Upper lobe of right lung (tissue), 1 donor: ENCODE measurements around the gene CRYGS. TPM values are rescaled to one million over a fixed set of nuclear protein-coding genes. Genes with fewer than 3 reads are reported as not detected.

Experiments used
- ATAC-seq: fragments of 200-7000 bp; cut with Tn5 transposase; one replicate; pipeline ENCODE4 v1.9.1; 2020; ENCODE audit warnings: mild to moderate bottlenecking, moderate library complexity
- DNase-seq: peaks from one replicate; pipeline ENCODE4 v3.0.0-alpha.2; 2020
- H3K27ac ChIP-seq: fragments of 200-600 bp; one replicate; pipeline ENCODE4 v1.8.0; 2022
- H3K27me3 ChIP-seq: fragments of 200-600 bp; one replicate; pipeline ENCODE4 v1.8.0; 2022; ENCODE audit warnings: mild to moderate bottlenecking
- H3K36me3 ChIP-seq: fragments of 200-600 bp; one replicate; pipeline ENCODE4 v1.8.0; 2022
- H3K4me1 ChIP-seq: fragments of 200-600 bp; one replicate; pipeline ENCODE4 v1.8.0; 2022
- H3K4me3 ChIP-seq: fragments of 200-600 bp; one replicate; pipeline ENCODE4 v1.8.0; 2022; ENCODE audit warnings: mild to moderate bottlenecking
- H3K9me3 ChIP-seq: fragments of 200-600 bp; one replicate; pipeline ENCODE4 v1.8.0; 2022
- CTCF ChIP-seq: fragments of 200-600 bp; IDR thresholded peaks from one replicate; pipeline ENCODE4 v1.8.0; 2022; ENCODE audit warnings: antibody characterized with exemption
- intact Hi-C: fragments of 100-400 bp; cut with DNase I; formaldehyde crosslinking; loops from one replicate; pipeline ENCODE4 v1.11.0; 2022
- total RNA-seq: library from RNA; stranded (reverse); fragmentation: NEBNext Ultra II Directional; extraction: Animal tissue kit (Norgen Biotek cat#: 25700); gene quantifications from one replicate; pipeline ENCODE4 v1.2.1, GENCODE V29; 2021
- donor health status: DM: no; HTN: yes; CAD: no; lungs with severe emphysema.

The CRYGS gene
- total RNA-seq, 1 donor from 2014 or later, result 3.8 TPM

GRCh38 chr3:186496635-186497034 lies 47.5 kb downstream of the CRYGS start:
- Histone ChIP-seq H3K27me3 (no peaks in the 10 kb centered on the region), H3K4me3 (no peak overlapping the region), H3K4me1 (no peaks in the 10 kb centered on the region), H3K9me3 (no peaks in the 10 kb centered on the region), H3K36me3 (no peaks in the 10 kb centered on the region), H3K27ac (no peak overlapping the region)
- ATAC-seq (no peak), DNase-seq (no peak)
- intact Hi-C loops, result no loop called here
- TF ChIP-seq CTCF, result no peak

- Histone ChIP-seq H3K4me1 (no peaks in the 10 kb centered on the region), H3K4me3 (no peak overlapping the region), H3K9me3 (no peaks in the 10 kb centered on the region), H3K27me3 (no peaks in the 10 kb centered on the region), H3K27ac (no peak overlapping the region), H3K36me3 (no peaks in the 10 kb centered on the region)
- ATAC-seq, result no peak
- TF ChIP-seq CTCF, result no peak
- intact Hi-C loops, result no loop called here
- no peak for DNase-seq
These were observed 48.2 kb downstream of the CRYGS start for GRCh38 chr3:186496016-186496415.

GRCh38 chr3:186493525-186494255 lies 50.5 kb downstream of the CRYGS start:
- Histone ChIP-seq H3K36me3 (no peaks in the 10 kb centered on the region), H3K4me3 (no peak overlapping the region), H3K9me3 (no peaks in the 10 kb centered on the region), H3K4me1 (no peaks in the 10 kb centered on the region), H3K27me3 (no peaks in the 10 kb centered on the region), H3K27ac (no peak overlapping the region)
- DNase-seq (no peak), ATAC-seq (no peak)
- intact Hi-C loops, result no loop called here
- no peak for TF ChIP-seq CTCF

- intact Hi-C loops, result no loop called here
These were observed 51.7 kb downstream of the CRYGS start for GRCh38 chr3:186492385-186492984.

GRCh38 chr3:186489507-186489906 lies 54.7 kb downstream of the CRYGS start:
- H3K4me1 ChIP-seq, result no peaks in the 10 kb centered on the region
- H3K27me3 ChIP-seq, result no peaks in the 10 kb centered on the region
- intact Hi-C loops, result no loop called here
- no peaks in the 10 kb centered on the region for H3K9me3 ChIP-seq
- no peak overlapping the region for H3K4me3 ChIP-seq
- H3K27ac ChIP-seq, result no peak overlapping the region
- no peak for DNase-seq
- no peak for ATAC-seq
- TF ChIP-seq CTCF, result no peak
- no peaks in the 10 kb centered on the region for H3K36me3 ChIP-seq

More at GRCh38 chr3:186492385-186492984, 51.7 kb downstream of the CRYGS start:
- Histone ChIP-seq H3K27me3 (no peaks in the 10 kb centered on the region), H3K4me3 (no peak overlapping the region), H3K36me3 (no peaks in the 10 kb centered on the region), H3K27ac (no peak overlapping the region), H3K4me1 (no peaks in the 10 kb centered on the region), H3K9me3 (no peaks in the 10 kb centered on the region)
- no peak for ATAC-seq
- no peak for TF ChIP-seq CTCF
- DNase-seq, result no peak

Other genes with a start within 250 kb of the CRYGS start
- 4.7 TPM for gene DGKG, start 182.1 kb downstream of the CRYGS start, total RNA-seq
- 11.3 TPM for gene TBCCD1, start 23.0 kb upstream of the CRYGS start, total RNA-seq
- 43.8 TPM for gene DNAJB11, start 26.3 kb upstream of the CRYGS start, total RNA-seq
- gene AHSG, start 68.7 kb upstream of the CRYGS start, total RNA-seq, result not detected
- not detected for gene FETUB, start 96.0 kb upstream of the CRYGS start, total RNA-seq
- gene HRG, start 121.6 kb upstream of the CRYGS start, total RNA-seq, result not detected
- 0.14 TPM for gene KNG1, start 173.0 kb upstream of the CRYGS start, total RNA-seq
- 405 TPM for gene EIF4A2, start 239.2 kb upstream of the CRYGS start, total RNA-seq